ENCODE data around the gene ZNF576. TPM values are rescaled to one million over a fixed set of nuclear protein-coding genes. Genes with fewer than 3 reads are reported as not detected.

ZNF576 gene
- total and polyA plus RNA-seq, 2 of the 4 experiments (the other 2 are of a cell fraction), result 13.8 to 19.5 TPM

DNA sequence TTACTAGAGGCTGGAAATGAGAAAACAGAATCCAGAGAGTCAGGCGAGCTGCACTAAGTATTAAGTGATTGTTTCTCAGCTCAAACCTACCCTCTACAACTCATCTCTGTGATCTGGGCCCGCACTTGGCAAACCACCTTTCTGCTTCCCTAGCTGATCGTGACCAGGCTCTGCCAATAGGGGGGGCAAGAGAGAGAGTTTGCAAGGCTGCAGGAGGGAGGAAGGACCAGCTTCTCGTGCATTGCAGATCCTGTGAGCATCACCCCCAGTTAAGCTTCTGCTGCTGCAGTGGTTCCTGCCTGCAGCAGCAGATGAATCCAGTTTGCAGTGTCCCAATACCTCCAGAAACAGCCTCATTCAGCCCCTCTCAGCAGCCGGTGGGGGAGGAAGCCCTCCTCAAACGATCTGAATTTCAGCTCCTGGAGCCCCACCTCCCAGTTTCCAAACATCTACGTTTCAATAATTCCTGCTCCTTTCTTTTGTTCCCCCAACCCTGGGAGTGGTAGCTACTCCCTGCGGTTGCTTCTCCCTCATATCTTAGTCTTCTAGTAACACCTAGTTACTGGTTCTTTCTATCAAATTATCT is 41.1 kb upstream of the ZNF576 start:
- in situ Hi-C loops (cut with MboI; ENCODE audit: low sequenced_read_pairs), result no loop called here
- TF ChIP-seq RAD21 (IDR thresholded peaks at IDR 0.05; ENCODE audit: low read length) (peak; percentile 72), NFE2L2 (IDR thresholded peaks at IDR 0.05; ENCODE audit: low read depth, low read length) (no peak), MAZ (IDR thresholded peaks at IDR 0.05; ENCODE audit: borderline replicate concordance, low read depth, low read length) (no peak), SMC3 (IDR thresholded peaks at IDR 0.05; ENCODE audit: low read depth, low read length) (peak; percentile 58), BHLHE40 (IDR thresholded peaks at IDR 0.05; ENCODE audit: low read depth, low read length) (no peak), RCOR1 (IDR thresholded peaks at IDR 0.05; ENCODE audit: insufficient replicate concordance, low read length) (no peak)
- TF ChIP-seq, protein P1, sequence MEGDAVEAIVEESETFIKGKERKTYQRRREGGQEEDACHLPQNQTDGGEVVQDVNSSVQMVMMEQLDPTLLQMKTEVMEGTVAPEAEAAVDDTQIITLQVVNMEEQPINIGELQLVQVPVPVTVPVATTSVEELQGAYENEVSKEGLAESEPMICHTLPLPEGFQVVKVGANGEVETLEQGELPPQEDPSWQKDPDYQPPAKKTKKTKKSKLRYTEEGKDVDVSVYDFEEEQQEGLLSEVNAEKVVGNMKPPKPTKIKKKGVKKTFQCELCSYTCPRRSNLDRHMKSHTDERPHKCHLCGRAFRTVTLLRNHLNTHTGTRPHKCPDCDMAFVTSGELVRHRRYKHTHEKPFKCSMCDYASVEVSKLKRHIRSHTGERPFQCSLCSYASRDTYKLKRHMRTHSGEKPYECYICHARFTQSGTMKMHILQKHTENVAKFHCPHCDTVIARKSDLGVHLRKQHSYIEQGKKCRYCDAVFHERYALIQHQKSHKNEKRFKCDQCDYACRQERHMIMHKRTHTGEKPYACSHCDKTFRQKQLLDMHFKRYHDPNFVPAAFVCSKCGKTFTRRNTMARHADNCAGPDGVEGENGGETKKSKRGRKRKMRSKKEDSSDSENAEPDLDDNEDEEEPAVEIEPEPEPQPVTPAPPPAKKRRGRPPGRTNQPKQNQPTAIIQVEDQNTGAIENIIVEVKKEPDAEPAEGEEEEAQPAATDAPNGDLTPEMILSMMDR (conservative IDR thresholded peaks at IDR 0.05; ENCODE audit: low read depth, low read length), result peak; percentile 73
- ChIA-PET POLR2A (ENCODE audit: unreplicated experiment) (no interaction called here), CTCF (interaction anchor here (0.8 to 3.4 kb wide), 6 partner anchors 12 to 40 kb away, joined by 3 to 29 read pairs (median 5); partner anchors contain the start of genes IRGQ, PINLYP, XRCC1 and ZNF576)
- Histone ChIP-seq H3K4ac (ENCODE audit: low read depth, low read length) (no peak overlapping the region), H3K9me1 (ENCODE audit: insufficient read depth, low read length) (no peaks in the 10 kb centered on the region), H3K79me1 (ENCODE audit: low read depth in 1 of 2, low read length in 2 of 2) (peaks cover 7 to 15% of the 10 kb centered on the region in 2 experiments), H2BK5ac (ENCODE audit: low read depth, low read length, poor library complexity, severe bottlenecking) (no peak overlapping the region), H3K56ac (ENCODE audit: extremely low read depth, insufficient read depth, low read length) (no peak overlapping the region), H3K23ac (ENCODE audit: low read depth, low read length) (no peak overlapping the region), H3K27me3 (ENCODE audit: control insufficient read depth, insufficient read depth, low read length) (no peaks in the 10 kb centered on the region), H3K4me3 (ENCODE audit: insufficient read depth, low read depth, low read length) (no peak overlapping the region), H2BK15ac (ENCODE audit: low read depth, low read length) (no peak overlapping the region), H2AFZ (replicated peaks; ENCODE audit: low read length, poor library complexity) (no peak overlapping the region), H4K91ac (ENCODE audit: insufficient read depth, low read depth, low read length) (no peak overlapping the region), H3K9me3 (ENCODE audit: control insufficient read depth, insufficient read depth, low read length) (no peaks in the 10 kb centered on the region), H2BK120ac (ENCODE audit: low read depth, low read length) (no peak overlapping the region), H3K4me2 (ENCODE audit: low read depth, low read length) (no peak overlapping the region), H3K9ac (ENCODE audit: low read depth, low read length) (no peak overlapping the region), H3K4me1 (ENCODE audit: control insufficient read depth, insufficient read depth, low read length) (peaks cover 2% of the 10 kb centered on the region; the same call in 1 of the 2 replicates), H4K8ac (ENCODE audit: low read depth in 2 of 2, low read length in 2 of 2) (no peak overlapping the region), H2AK5ac (ENCODE audit: low read depth, low read length) (no peak overlapping the region), H3K27ac (ENCODE audit: insufficient read depth, low read length) (no peak overlapping the region), H3K36me3 (ENCODE audit: control insufficient read depth, insufficient read depth, low read length) (peaks cover 30% of the 10 kb centered on the region), H3K14ac (replicated peaks; ENCODE audit: low read depth, low read length) (no peak overlapping the region), H2BK20ac (ENCODE audit: low read depth, low read length) (no peak overlapping the region), H3K18ac (ENCODE audit: low read depth, low read length) (no peak overlapping the region), H4K5ac (ENCODE audit: low read depth, low read length) (no peak overlapping the region), H2AK9ac (replicated peaks; ENCODE audit: low read depth, low read length, poor library complexity) (no peak overlapping the region), H4K20me1 (ENCODE audit: insufficient read depth, low read length) (no peaks in the 10 kb centered on the region)
- BruUV-seq (replicated peaks), result no TSS peak
- dilution Hi-C loops (cut with HindIII; ENCODE audit: low sequenced_read_pairs, unreplicated experiment), result no loop called here
- ATAC-seq (ENCODE audit: low read depth), result peak; percentile 91
- WGBS, 2 experiments (ENCODE audit: extremely low coverage in 2 of 2, insufficient read length in 1 of 2), result no CpG with 5 or more reads among the region's 8 CpGs
- intact Hi-C loops (cut with micrococcal nuclease), result no loop called here
- DNase-seq, result peak; percentile 66

Data from IMR-90 (cell line).